ENCODE measurements around the gene BLACAT1.

DNA sequence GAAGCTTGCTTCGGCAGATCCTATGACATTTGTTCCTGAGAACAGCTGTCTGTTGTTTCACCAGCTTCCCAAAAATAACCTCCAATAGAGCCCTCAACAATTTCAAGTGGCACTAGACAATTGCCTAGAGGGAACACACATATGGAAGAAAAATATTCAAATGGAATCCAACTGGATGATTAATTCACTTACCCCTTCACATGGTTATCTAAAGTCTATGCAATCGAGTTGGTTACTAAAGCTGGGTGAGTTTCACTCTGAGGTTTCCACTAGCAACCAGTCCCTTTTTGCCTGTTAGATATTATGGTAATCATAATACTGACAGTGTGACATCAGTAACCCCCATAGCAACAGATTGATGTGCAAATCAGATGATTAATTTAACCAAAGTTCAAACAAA, 34.0 kb downstream of the BLACAT1 start, which contains the start of gene LEMD1:
- TF ChIP-seq, protein P1, sequence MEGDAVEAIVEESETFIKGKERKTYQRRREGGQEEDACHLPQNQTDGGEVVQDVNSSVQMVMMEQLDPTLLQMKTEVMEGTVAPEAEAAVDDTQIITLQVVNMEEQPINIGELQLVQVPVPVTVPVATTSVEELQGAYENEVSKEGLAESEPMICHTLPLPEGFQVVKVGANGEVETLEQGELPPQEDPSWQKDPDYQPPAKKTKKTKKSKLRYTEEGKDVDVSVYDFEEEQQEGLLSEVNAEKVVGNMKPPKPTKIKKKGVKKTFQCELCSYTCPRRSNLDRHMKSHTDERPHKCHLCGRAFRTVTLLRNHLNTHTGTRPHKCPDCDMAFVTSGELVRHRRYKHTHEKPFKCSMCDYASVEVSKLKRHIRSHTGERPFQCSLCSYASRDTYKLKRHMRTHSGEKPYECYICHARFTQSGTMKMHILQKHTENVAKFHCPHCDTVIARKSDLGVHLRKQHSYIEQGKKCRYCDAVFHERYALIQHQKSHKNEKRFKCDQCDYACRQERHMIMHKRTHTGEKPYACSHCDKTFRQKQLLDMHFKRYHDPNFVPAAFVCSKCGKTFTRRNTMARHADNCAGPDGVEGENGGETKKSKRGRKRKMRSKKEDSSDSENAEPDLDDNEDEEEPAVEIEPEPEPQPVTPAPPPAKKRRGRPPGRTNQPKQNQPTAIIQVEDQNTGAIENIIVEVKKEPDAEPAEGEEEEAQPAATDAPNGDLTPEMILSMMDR (IDR thresholded peaks at IDR 0.05): no peak
- TF ChIP-seq POLR2A (IDR thresholded peaks at IDR 0.05): no peak

All from body of pancreas (tissue), 4 donors.